Astrocyte of the cerebellum (primary cell): ENCODE results near the gene EHHADH.
A peak's percentile ranks its signal among the peaks of the same experiment; 100 is the strongest.

Source experiments
- DNase-seq: peaks from one replicate; pipeline ENCODE4 v3.0.0-alpha.2; 2011; ENCODE audit warnings: low read depth
- H3K4me3 ChIP-seq: 2 replicates; pipeline ENCODE4 v1.5.1; 2011; ENCODE audit warnings: mild to moderate bottlenecking, low read depth, low read length, moderate library complexity
- CTCF ChIP-seq: IDR thresholded peaks from 2 replicates; pipeline ENCODE4 v1.5.1; 2012; ENCODE audit warnings: low read length, low read depth, moderate library complexity, mild to moderate bottlenecking; ENCODE audit errors: missing control alignments
- in situ Hi-C: cut with HindIII; loops from 2 replicates; pipeline ENCODE4 v1.10.0; 2017; ENCODE audit warnings: low sequenced_read_pairs

EHHADH gene

GRCh38 chr3:185188816-185189215, 65.0 kb downstream of the EHHADH start:
- H3K4me3 ChIP-seq = no peak overlapping the region
- in situ Hi-C loops = no loop called here
- DNase-seq = no peak
- no peak for TF ChIP-seq CTCF

- DNase-seq = no peak
- no peak for TF ChIP-seq CTCF
- H3K4me3 ChIP-seq = no peak overlapping the region
- in situ Hi-C loops = no loop called here
Measured at GRCh38 chr3:185187391-185187790, 66.5 kb downstream of the EHHADH start.

- TF ChIP-seq CTCF = peak; percentile 64
- in situ Hi-C loops = no loop called here
- no peak overlapping the region for H3K4me3 ChIP-seq
- peak; percentile 18 for DNase-seq
Measured at GRCh38 chr3:185176750-185177359, 77.0 kb downstream of the EHHADH start.

DNA sequence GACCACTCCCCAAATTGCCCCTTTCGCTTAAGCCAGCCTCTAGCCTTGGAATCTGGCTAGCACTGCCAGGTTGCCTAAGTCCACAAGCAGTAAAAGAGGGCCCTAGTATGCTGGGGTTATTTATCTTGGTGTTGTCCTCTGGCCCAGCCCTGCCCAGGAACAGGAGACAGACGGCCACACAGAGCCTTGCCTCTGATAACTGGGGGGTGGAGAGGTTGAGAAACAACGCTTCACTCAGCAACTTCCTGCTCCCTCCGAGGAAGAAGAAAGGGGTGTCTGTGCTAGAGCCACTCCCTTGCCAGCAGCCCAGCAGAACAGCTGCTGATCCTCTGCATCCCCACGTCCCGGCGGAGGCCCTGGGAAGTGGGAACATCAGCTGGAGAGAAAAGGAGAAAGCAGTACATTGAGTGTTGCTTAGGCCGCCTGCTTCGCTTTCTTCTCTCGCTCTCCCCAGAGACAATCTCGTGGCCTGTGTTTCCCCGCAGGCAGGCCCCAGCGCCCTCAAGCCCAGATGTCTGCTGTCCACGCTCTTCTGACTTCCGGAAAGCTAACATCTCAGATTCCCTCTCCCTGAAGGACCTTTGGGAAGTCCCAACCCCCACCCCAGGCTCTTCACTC, 78.4 kb downstream of the EHHADH start:
- no peak for DNase-seq
- in situ Hi-C loops = no loop called here
- H3K4me3 ChIP-seq = no peak overlapping the region
- no peak for TF ChIP-seq CTCF

DNA sequence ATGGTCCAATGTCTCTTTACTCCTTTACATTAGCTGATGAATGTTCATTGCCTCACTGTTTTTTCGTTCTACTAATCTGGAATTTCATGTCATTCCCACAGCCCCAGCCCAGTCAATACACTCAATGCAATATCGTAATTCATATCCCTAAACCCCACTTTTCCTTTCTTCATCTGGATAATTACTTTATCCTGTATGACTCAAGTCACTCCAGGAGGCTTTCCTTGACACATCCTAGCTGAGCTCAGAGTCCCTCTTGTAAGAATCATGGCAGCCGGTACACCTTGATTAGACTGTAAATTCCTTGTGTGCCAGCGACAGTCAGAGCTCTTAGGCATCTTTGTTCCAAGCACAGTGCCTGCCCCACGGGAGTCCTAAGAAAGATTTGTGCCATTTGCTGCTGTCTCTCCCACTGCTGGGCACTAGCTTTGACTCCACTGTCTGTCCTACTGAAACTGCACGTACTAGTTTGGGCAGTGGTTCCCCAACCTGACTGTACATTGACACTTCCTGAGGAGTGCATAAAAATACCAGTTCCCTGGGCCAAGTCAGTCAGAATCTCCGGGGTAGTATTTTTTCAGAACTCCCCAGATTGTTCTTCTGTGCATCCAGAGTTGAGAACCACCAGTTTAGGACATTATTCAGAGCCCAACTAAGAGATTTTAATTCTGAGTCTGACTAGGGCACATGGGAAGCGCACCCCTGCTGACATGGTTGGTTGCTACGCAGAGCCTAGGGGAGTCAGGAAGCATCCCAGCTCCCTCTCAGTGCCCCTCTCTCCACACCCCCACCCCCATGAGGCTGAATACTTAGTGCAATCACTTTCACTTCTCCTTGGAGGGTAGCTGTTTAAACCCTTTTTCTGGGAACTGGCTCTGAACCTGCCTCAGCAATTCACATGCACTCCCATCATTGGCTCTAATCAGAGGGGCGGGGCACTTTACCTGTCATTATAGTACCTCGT, 81.5 kb downstream of the EHHADH start:
- TF ChIP-seq CTCF = no peak
- no peak for DNase-seq
- no peak overlapping the region for H3K4me3 ChIP-seq
- in situ Hi-C loops = no loop called here

- in situ Hi-C loops = no loop called here
- TF ChIP-seq CTCF = no peak
- DNase-seq = no peak
- no peak overlapping the region for H3K4me3 ChIP-seq
Measured at GRCh38 chr3:185164428-185165217, 89.2 kb downstream of the EHHADH start.
